Adipocyte (in vitro differentiated cells): ENCODE results near the gene BICD1.

ENCODE experiments used
- DNase-seq: peaks from one replicate; pipeline ENCODE4 v3.0.0-alpha.2; 2015; ENCODE audit warnings: low read depth
- H3K27me3 ChIP-seq: replicated peaks from 2 replicates; pipeline ENCODE4 v1.7.0; 2013; ENCODE audit warnings: mild to moderate bottlenecking, low read length, moderate library complexity; ENCODE audit not compliant: control insufficient read depth, insufficient read depth
- H3K36me3 ChIP-seq: 2 replicates; pipeline ENCODE4 v1.7.0; 2013; ENCODE audit warnings: low read length, mild to moderate bottlenecking, moderate library complexity; ENCODE audit not compliant: control insufficient read depth, insufficient read depth, severe bottlenecking
- H3K4me1 ChIP-seq: 2 replicates; pipeline ENCODE4 v1.7.0; 2013; ENCODE audit warnings: mild to moderate bottlenecking, low read length, moderate library complexity; ENCODE audit not compliant: control insufficient read depth, insufficient read depth
- H3K4me3 ChIP-seq: 2 replicates; pipeline ENCODE4 v1.7.0; 2013; ENCODE audit warnings: mild to moderate bottlenecking, low read length, moderate library complexity
- H3K9ac ChIP-seq: 2 replicates; pipeline ENCODE4 v1.7.0; 2013; ENCODE audit warnings: mild to moderate bottlenecking, low read length, moderate library complexity
- H3K9me3 ChIP-seq: 2 replicates; pipeline ENCODE4 v1.7.0; 2013; ENCODE audit warnings: mild to moderate bottlenecking, low read length, moderate library complexity; ENCODE audit not compliant: control insufficient read depth

The BICD1 gene

DNA sequence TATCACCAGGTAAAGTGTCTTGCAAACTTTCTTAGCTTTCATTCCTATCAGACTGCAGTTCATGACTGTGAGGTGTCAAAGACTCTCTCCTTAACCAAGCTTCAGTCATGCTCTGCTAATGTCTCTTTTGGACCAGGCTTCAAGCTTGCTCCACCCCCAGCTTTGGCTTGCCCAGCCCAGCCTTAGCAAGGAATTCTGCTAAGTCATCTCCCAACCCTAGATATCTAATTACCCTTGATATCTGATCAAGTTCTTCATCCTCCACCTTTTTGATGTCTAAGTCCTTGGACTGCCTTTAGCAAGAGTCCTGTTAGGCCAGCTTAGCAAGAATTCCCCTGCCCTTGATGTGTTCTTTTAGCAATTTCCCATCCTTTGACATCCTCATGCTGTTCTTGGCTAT is 183.8 kb downstream of the BICD1 start:
- H3K9ac ChIP-seq, result no peak overlapping the region
- peaks cover 6% of the 10 kb centered on the region for H3K4me1 ChIP-seq
- no peaks in the 10 kb centered on the region for H3K9me3 ChIP-seq
- no peaks in the 10 kb centered on the region for H3K36me3 ChIP-seq
- DNase-seq, result peak; percentile 51
- no peak overlapping the region for H3K4me3 ChIP-seq
- H3K27me3 ChIP-seq, result no peaks in the 10 kb centered on the region

DNA sequence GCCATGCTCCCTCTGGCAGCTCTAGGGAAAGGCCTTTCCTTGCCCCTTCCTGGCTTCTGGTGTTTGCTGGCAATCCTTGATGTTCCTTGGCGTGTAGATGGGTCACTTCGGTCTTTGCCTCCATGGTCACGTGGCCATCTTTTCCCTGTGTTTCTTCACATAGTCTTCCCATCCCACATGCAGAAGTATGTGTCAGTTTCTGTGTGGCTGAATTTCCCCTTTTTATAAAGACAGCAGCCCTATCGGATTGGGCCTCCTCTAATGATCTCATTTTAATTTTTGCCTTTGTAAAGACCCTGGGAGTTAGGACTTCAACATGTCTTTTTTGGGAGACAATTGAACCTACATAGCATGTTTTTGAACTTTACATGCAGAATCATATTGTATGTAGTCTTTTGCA is 185.5 kb downstream of the BICD1 start:
- DNase-seq, result no peak
- H3K9me3 ChIP-seq, result no peaks in the 10 kb centered on the region
- no peaks in the 10 kb centered on the region for H3K27me3 ChIP-seq
- H3K9ac ChIP-seq, result no peak overlapping the region
- no peaks in the 10 kb centered on the region for H3K36me3 ChIP-seq
- peaks cover 6% of the 10 kb centered on the region for H3K4me1 ChIP-seq
- H3K4me3 ChIP-seq, result no peak overlapping the region

DNA sequence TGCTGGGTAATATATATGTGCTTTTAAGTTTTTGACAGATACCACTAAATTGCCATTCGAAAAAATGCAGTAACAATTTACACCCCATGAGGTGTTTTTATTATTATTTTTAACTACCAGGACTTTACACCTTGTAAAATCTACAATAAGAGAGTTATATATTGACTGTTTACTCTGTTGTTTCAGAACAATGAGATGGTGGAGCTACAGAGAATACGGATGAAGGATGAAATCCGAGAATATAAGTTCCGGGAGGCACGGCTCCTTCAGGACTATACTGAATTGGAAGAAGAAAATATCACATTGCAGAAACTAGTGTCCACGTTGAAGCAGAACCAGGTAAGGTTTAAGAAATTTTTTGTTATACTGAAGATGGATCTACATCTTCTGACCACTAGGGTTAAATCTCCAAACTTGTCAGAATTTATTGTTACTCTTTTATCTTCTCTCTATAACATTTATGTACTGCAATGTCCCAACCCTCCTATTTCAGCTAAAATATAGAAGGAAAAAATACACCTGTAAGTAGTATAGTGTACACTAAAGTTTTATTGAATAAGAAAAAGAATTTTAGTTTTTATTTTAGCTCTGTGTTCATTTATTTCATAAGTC is 187.3 kb downstream of the BICD1 start:
- peaks cover 6% of the 10 kb centered on the region for H3K4me1 ChIP-seq
- no peaks in the 10 kb centered on the region for H3K27me3 ChIP-seq
- no peaks in the 10 kb centered on the region for H3K36me3 ChIP-seq
- H3K4me3 ChIP-seq, result no peak overlapping the region
- no peak for DNase-seq
- H3K9me3 ChIP-seq, result no peaks in the 10 kb centered on the region
- H3K9ac ChIP-seq, result no peak overlapping the region

DNA sequence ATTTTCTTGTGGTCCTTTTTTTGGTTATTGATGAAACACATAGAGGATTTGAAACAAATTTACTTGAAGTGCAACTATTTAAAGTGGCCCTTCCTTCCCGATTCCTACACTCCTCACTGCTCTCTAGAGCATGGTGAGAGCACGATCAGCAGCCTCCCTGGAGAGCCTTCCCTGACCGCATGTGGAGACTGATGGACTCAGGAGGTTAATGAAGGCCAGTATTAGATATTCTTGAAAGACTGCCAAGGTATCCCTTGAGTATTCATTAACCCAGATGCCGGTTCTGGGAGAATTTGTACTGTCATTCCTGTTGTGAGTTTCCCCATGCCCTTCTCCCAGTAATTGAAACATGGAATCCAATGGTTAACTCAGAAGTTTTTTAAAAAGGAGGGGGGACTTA is 189.9 kb downstream of the BICD1 start:
- Histone ChIP-seq H3K9me3 (no peaks in the 10 kb centered on the region), H3K9ac (no peak overlapping the region), H3K27me3 (no peaks in the 10 kb centered on the region), H3K4me3 (no peak overlapping the region), H3K36me3 (no peaks in the 10 kb centered on the region), H3K4me1 (no peaks in the 10 kb centered on the region)
- no peak for DNase-seq

DNA sequence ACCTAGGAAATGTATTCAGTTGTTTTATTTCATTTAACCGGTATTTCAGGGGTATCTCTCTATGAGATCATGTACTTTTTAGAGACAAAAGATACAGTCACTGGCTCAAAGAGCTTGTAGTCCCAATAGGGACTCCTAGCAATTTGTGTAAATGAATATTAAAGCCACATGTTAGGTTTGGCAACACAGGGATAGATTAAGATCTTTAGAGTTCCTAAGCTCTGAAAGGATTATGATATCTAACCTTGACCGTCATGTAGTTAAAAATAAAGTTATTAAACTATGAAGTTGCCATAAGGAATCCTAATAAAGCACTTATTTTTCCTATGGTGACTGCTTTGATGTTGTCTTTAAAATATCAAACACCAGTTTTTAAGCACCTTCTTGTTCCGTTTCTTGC is 192.3 kb downstream of the BICD1 start:
- Histone ChIP-seq H3K9me3 (no peaks in the 10 kb centered on the region), H3K9ac (no peak overlapping the region), H3K4me1 (no peaks in the 10 kb centered on the region), H3K27me3 (no peaks in the 10 kb centered on the region), H3K4me3 (no peak overlapping the region), H3K36me3 (no peaks in the 10 kb centered on the region)
- DNase-seq, result peak; percentile 77

- Histone ChIP-seq H3K36me3 (peaks cover 4% of the 10 kb centered on the region), H3K9me3 (no peaks in the 10 kb centered on the region), H3K27me3 (no peaks in the 10 kb centered on the region), H3K4me1 (no peaks in the 10 kb centered on the region), H3K9ac (no peak overlapping the region), H3K4me3 (no peak overlapping the region)
- no peak for DNase-seq
These were observed 194.6 kb downstream of the BICD1 start for GRCh38 chr12:32301216-32301615.

DNA sequence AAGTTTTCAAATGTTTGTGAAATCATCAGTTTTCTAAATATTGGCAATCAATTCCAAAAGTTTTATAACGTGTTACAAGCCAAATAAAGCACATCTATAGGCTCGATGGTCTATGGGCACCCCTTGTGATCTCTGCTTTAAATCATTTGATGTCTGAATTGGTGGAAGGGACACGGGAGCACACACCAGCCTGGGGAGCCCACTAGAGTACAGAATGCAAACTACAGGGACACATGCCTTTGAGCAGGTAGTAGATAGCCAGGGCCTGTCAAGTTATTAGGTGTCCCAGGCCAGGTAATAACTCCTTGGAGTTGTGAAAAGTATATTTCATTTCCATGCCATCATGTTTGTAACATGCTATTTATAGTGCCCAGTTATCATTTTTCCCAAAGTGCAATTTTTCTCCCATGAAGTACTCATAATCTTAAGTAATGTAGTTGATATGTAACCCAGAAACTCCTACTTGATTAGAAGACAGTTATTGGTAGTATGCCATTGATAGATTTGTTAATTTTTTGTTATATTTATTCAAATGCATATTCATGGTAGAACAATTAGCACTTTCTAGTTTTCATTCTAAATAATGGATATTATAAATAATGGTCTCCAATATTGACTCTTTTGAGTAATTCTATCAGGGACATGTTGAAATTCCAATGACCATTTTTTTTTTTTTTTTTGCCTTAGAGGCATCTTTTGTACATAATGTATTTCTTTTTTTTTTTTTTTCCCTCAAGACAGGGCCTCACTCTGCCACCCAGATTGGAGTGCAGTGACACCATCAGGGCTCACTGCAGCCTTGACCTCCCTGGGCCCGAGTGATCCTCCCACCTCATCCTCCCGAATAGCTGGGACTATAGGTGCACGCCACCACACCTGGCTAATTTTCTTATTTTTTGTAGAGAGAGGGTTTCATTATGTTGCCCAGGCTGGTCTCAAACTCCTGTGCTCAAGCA is 195.8 kb downstream of the BICD1 start:
- DNase-seq, result no peak
- Histone ChIP-seq H3K4me3 (no peak overlapping the region), H3K27me3 (no peaks in the 10 kb centered on the region), H3K36me3 (peaks cover 4% of the 10 kb centered on the region), H3K4me1 (no peaks in the 10 kb centered on the region), H3K9ac (no peak overlapping the region), H3K9me3 (no peaks in the 10 kb centered on the region)

DNA sequence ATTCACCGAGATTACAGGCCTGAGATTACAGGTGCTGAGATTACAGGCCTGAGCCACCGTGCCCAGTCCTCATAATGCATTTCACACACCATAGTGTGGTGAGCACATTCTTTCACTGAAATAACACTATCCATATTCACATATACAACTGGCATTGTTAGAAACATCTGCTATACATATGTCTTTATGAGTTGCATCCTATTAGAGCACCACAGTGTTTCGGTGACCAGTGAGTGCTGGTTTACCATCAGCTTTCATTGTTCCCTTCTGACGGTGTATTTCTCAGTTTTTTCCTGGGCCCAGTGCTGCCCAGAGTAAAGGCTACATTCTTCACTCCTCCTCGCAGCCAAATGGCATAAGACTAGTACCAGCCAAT is 196.5 kb downstream of the BICD1 start:
- no peak overlapping the region for H3K9ac ChIP-seq
- DNase-seq, result no peak
- H3K36me3 ChIP-seq, result peaks cover 4% of the 10 kb centered on the region
- no peaks in the 10 kb centered on the region for H3K4me1 ChIP-seq
- no peaks in the 10 kb centered on the region for H3K9me3 ChIP-seq
- no peaks in the 10 kb centered on the region for H3K27me3 ChIP-seq
- H3K4me3 ChIP-seq, result no peak overlapping the region

- peak; percentile 58 for DNase-seq
- Histone ChIP-seq H3K27me3 (no peaks in the 10 kb centered on the region), H3K4me3 (no peak overlapping the region), H3K4me1 (no peaks in the 10 kb centered on the region), H3K9me3 (no peaks in the 10 kb centered on the region), H3K9ac (no peak overlapping the region), H3K36me3 (peaks cover 4% of the 10 kb centered on the region)
These were observed 198.5 kb downstream of the BICD1 start for GRCh38 chr12:32305163-32305562.

GRCh38 chr12:32307326-32307725 is 200.7 kb downstream of the BICD1 start:
- H3K36me3 ChIP-seq, result peaks cover 4% of the 10 kb centered on the region
- H3K4me3 ChIP-seq, result no peak overlapping the region
- H3K9me3 ChIP-seq, result no peaks in the 10 kb centered on the region
- no peak overlapping the region for H3K9ac ChIP-seq
- no peaks in the 10 kb centered on the region for H3K4me1 ChIP-seq
- DNase-seq, result no peak
- H3K27me3 ChIP-seq, result no peaks in the 10 kb centered on the region

- H3K27me3 ChIP-seq, result no peaks in the 10 kb centered on the region
- no peak overlapping the region for H3K9ac ChIP-seq
- H3K9me3 ChIP-seq, result no peaks in the 10 kb centered on the region
- H3K4me3 ChIP-seq, result no peak overlapping the region
- no peak for DNase-seq
- no peaks in the 10 kb centered on the region for H3K4me1 ChIP-seq
- H3K36me3 ChIP-seq, result peaks cover 4% of the 10 kb centered on the region
These were observed 203.4 kb downstream of the BICD1 start for GRCh38 chr12:32309811-32310736.
